CD4-positive, alpha-beta memory T cell (primary cell): ENCODE measurements around the gene ELMO3. TPM values are rescaled to one million over a fixed set of nuclear protein-coding genes. Genes with fewer than 3 reads are reported as not detected.

Experiments
- CTCF ChIA-PET: fragments of 350-600 bp; sonication (Branson Sonifier 250); formaldehyde crosslinking; loops from one replicate; lab custom pipeline; 2021; ENCODE audit warnings: inconsistent platforms; ENCODE audit not compliant: partially characterized antibody; lab: Charles Lee
- POLR2A ChIA-PET: fragments of 350-600 bp; sonication (Branson Sonifier 250); formaldehyde crosslinking; loops from one replicate; lab custom pipeline; 2021; ENCODE audit not compliant: partially characterized antibody; lab: Charles Lee
- DNase-seq, 5 donors: peaks; one replicate each; pipeline versions ENCODE4 v3.0.0 to v3.0.0-alpha.2; 2020 to 2022; ENCODE audit warnings: mixed read lengths in 1 of 5
- H3K27ac ChIP-seq: one replicate; pipeline ENCODE4 v1.7.0; 2013; ENCODE audit warnings: low read depth, low read length
- H3K27me3 ChIP-seq: 2 replicates; pipeline ENCODE4 v1.7.0; 2013; ENCODE audit warnings: mild to moderate bottlenecking, low read length, moderate library complexity; ENCODE audit not compliant: insufficient read depth
- H3K36me3 ChIP-seq: 2 replicates; pipeline ENCODE4 v1.7.0; 2013; ENCODE audit warnings: mild to moderate bottlenecking, low read length, moderate library complexity; ENCODE audit not compliant: insufficient read depth
- H3K4me1 ChIP-seq: 2 replicates; pipeline ENCODE4 v1.7.0; 2013; ENCODE audit warnings: mild to moderate bottlenecking, low read length, moderate library complexity; ENCODE audit not compliant: insufficient read depth
- H3K4me3 ChIP-seq, 2 donors: one replicate each; pipeline ENCODE4 v1.7.0; 2013; ENCODE audit warnings: low read length in 2 of 2, mild to moderate bottlenecking in 1 of 2
- H3K9me3 ChIP-seq, 2 donors: one replicate each; pipeline ENCODE4 v1.7.0; 2013; ENCODE audit warnings: low read length in 2 of 2, control low read depth in 1 of 2; ENCODE audit not compliant: control insufficient read depth in 1 of 2
- H3K27ac Mint-ChIP-seq, 7 donors: one replicate each; pipeline ENCODE4 v1.8.0; 2020 to 2021; ENCODE audit warnings: mixed read lengths in 7 of 7, mild to moderate bottlenecking in 6 of 7, inconsistent platforms in 3 of 7, moderate library complexity in 3 of 7
- H3K27me3 Mint-ChIP-seq, 2 donors: one replicate each; pipeline ENCODE4 v1.8.0; 2020 to 2021; ENCODE audit warnings: mixed read lengths in 2 of 2
- H3K36me3 Mint-ChIP-seq, 2 donors: one replicate each; pipeline ENCODE4 v1.8.0; 2020 to 2021; ENCODE audit warnings: mixed read lengths in 2 of 2, inconsistent platforms in 1 of 2, mild to moderate bottlenecking in 1 of 2
- H3K4me1 Mint-ChIP-seq, 4 donors: one replicate each; pipeline ENCODE4 v1.8.0; 2020 to 2021; ENCODE audit warnings: mixed read lengths in 4 of 4, mild to moderate bottlenecking in 1 of 4
- H3K4me3 Mint-ChIP-seq, 8 donors: one replicate each; pipeline ENCODE4 v1.8.0; 2020 to 2021; ENCODE audit warnings: mixed read lengths in 8 of 8, mild to moderate bottlenecking in 7 of 8, moderate library complexity in 6 of 8, inconsistent platforms in 3 of 8
- H3K9me3 Mint-ChIP-seq, 8 donors: one replicate each; pipeline ENCODE4 v1.8.0; 2020 to 2021; ENCODE audit warnings: mixed read lengths in 8 of 8, mild to moderate bottlenecking in 5 of 8, inconsistent platforms in 3 of 8, moderate library complexity in 1 of 8
- intact Hi-C: fragments of 100-400 bp; cut with micrococcal nuclease; formaldehyde crosslinking; loops from one replicate; pipeline ENCODE4 v1.15.1; 2023
- polyA plus RNA-seq, 2 donors: library from polyadenylated mRNA; unstranded; fragments of 300-500 nt; fragmentation: Illumina TruSeq; gene quantifications; one replicate each; pipeline ENCODE4 v1.2.3, GENCODE V29; 2021
- total RNA-seq, 2 experiments: library from RNA; stranded (reverse); gene quantifications; one replicate each; pipeline ENCODE4 v1.2.3, GENCODE V29; 2021

ELMO3 gene
- total and polyA plus RNA-seq, 4 experiments from 2014 or later: 10.1 to 10.6 TPM; not detected in 2

DNA sequence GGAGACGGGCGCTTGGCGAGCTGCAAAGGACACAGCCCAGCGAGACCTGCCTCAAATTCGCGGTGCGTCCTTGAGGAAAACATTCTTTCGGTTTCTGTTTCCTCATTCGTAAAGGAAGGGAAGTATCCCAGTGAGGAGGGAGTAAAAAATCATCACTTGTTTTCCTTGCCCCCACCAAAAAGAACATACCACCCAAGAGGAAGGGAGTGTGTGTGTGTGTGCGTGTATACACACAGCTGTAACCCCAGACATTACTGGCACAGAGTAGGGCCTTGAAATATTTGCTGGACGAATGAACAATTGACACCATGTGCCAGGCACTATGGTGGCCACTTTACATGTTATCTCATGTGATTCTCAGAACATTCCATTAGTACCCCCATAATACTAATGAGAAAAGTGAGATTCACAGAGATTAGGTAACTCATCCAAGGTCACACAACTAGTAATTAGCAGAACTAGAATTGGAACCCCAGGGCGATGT is 13.2 kb upstream of the ELMO3 start:
- H3K27me3 Mint-ChIP-seq: peaks cover 0 to 2% of the 10 kb centered on the region in 2 donors
- H3K27me3 ChIP-seq: no peaks in the 10 kb centered on the region
- no peaks in the 10 kb centered on the region for H3K36me3 ChIP-seq
- H3K4me3 ChIP-seq: peak overlapping the region in 1 of 2 donors; percentile 85
- H3K9me3 Mint-ChIP-seq: no peaks in the 10 kb centered on the region
- peaks cover 8 to 15% (median 10%) of the 10 kb centered on the region in 4 donors for H3K4me1 Mint-ChIP-seq
- intact Hi-C loops: loop anchor here (1.0 to 2.0 kb wide), 4 partner anchors 30 to 231 kb away; partner anchors contain the start of gene TMEM208
- peaks cover 23% of the 10 kb centered on the region for H3K4me1 ChIP-seq
- ChIA-PET POLR2A (interaction anchor here (0.5 to 5.3 kb wide), 17 partner anchors 10 to 208 kb away, joined by 3 to 117 read pairs (median 5); partner anchors contain the start of genes B3GNT9, CBFB, FBXL8 and FHOD1), CTCF (interaction anchor here (0.7 to 6.5 kb wide), 30 partner anchors 8 to 239 kb away, joined by 3 to 58 read pairs (median 5); partner anchors contain the start of genes B3GNT9, CBFB, FBXL8 and TRADD)
- H3K9me3 ChIP-seq: no peaks in the 10 kb centered on the region
- H3K36me3 Mint-ChIP-seq: peaks cover 0 to 3% of the 10 kb centered on the region in 2 donors
- no peak for DNase-seq
- peak overlapping the region in 4 of 7 donors; percentile 14 to 98 (median 69) for H3K27ac Mint-ChIP-seq
- H3K4me3 Mint-ChIP-seq: peak overlapping the region in 7 of 8 donors; percentile 79 to 96 (median 85)
- no peak overlapping the region for H3K27ac ChIP-seq

DNA sequence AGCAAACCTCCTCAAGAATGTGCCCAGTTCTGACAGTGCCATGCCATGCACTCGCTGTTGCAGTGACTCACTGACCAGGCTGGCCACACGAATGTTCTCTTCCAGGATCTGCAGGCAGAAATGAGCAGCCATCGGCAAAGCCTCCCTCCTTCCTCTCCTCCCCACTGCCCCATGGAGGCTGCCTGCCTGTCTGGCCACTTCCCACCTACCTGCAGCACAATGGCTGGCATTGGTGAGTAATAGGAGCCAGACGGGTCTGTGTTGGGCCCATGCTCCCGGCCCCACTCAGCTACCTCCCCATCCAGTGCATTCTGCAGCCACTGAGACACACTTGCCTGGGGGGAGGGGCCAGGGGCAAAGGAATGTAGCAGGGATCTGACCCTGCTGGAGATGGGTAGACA is 12.4 kb upstream of the ELMO3 start:
- POLR2A ChIA-PET: interaction anchor here (1.0 to 5.3 kb wide), 4 partner anchors 11 to 35 kb away, joined by 3 to 117 read pairs (median 17); partner anchors contain the start of genes B3GNT9, FBXL8 and TRADD
- intact Hi-C loops: no loop called here
- Mint-ChIP-seq H3K27ac (peak overlapping the region in 1 of 7 donors; percentile 21), H3K36me3 (peaks cover 0 to 3% of the 10 kb centered on the region in 2 donors), H3K4me3 (no peak overlapping the region), H3K9me3 (no peaks in the 10 kb centered on the region), H3K27me3 (peaks cover 0 to 2% of the 10 kb centered on the region in 2 donors), H3K4me1 (peaks cover 11 to 19% (median 13%) of the 10 kb centered on the region in 4 donors)
- no peak overlapping the region for H3K27ac ChIP-seq
- no peak for DNase-seq
- H3K4me3 ChIP-seq: no peak overlapping the region
- no peaks in the 10 kb centered on the region for H3K27me3 ChIP-seq
- no peaks in the 10 kb centered on the region for H3K36me3 ChIP-seq
- H3K9me3 ChIP-seq: no peaks in the 10 kb centered on the region
- peaks cover 29% of the 10 kb centered on the region for H3K4me1 ChIP-seq
- CTCF ChIA-PET: interaction anchor here (1.7 to 6.5 kb wide), 5 partner anchors 11 to 169 kb away, joined by 4 to 58 read pairs (median 32); partner anchors contain the start of genes FBXL8 and TRADD

DNA sequence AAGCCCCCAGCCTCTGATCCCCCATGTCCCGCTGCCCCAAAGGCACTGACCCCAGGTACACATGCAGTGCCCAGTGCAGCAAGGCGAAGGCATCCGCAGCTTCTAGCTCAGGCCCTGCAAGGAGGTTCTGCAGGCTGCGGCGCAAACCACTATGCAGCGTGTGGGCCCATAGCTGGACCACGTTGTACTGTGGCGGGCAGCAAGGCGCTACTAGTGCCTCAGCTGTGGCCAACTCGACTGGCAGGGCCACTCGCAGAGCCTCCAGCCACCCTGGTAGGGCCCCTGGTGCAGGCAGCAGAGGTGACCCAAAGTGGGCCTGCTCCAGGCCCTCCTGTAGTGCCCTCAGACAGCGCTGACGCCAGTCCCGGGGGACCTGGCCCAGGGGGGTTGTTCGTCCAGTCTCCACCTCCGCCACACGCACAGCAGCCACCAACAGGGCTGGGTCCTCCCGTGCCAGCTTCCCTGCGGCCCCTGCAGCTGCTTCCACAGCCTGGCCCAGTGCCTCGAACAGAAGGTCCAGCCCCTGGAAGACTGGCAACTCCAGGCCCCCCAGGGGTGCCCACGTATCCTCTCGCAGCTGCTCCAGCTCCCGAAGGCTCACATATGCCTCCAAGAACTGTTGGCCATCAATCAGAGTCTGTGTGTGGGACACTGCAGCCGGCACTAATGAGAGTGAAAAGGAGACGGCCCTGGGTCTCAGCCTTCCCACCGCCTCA is 11.6 kb upstream of the ELMO3 start:
- H3K27me3 ChIP-seq: no peaks in the 10 kb centered on the region
- no peak overlapping the region for H3K4me3 ChIP-seq
- no peaks in the 10 kb centered on the region for H3K9me3 ChIP-seq
- intact Hi-C loops: no loop called here
- ChIA-PET POLR2A (interaction anchor here (1.0 to 1.3 kb wide), 3 partner anchors 24 to 36 kb away, joined by 3 read pairs; partner anchors contain the start of gene B3GNT9), CTCF (interaction anchor here (1.7 to 4.9 kb wide), 2 partner anchors 12 to 169 kb away, joined by 4 to 32 read pairs; no protein-coding TSS in a partner anchor)
- H3K27ac ChIP-seq: no peak overlapping the region
- peaks cover 0 to 2% of the 10 kb centered on the region in 2 donors for H3K27me3 Mint-ChIP-seq
- no peaks in the 10 kb centered on the region for H3K9me3 Mint-ChIP-seq
- H3K36me3 Mint-ChIP-seq: peaks cover 0 to 5% of the 10 kb centered on the region in 2 donors
- H3K36me3 ChIP-seq: no peaks in the 10 kb centered on the region
- no peak overlapping the region for H3K4me3 Mint-ChIP-seq
- H3K4me1 ChIP-seq: peaks cover 33% of the 10 kb centered on the region
- no peak for DNase-seq
- peaks cover 15 to 24% (median 18%) of the 10 kb centered on the region in 4 donors for H3K4me1 Mint-ChIP-seq
- H3K27ac Mint-ChIP-seq: peak overlapping the region in 1 of 7 donors; percentile 21

DNA sequence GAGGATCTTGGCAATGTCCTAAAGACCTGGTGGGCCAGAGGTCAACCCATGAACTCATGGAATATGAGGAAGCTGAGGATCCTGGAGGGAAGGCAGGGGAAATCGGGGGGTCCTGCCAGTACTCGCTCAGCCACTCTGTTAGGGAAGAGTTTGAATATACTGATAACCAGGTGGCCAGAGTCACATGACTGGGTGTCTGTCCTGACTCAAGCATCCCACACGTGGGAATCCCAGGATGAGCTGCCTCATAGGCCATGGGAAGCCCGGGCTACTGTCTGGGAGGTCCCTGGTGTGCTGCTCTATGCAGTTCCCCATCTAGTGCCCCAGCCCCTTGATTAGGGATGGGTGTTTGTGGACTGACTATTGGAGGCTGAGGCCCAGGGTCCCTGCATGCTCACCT is 10.6 kb upstream of the ELMO3 start:
- Mint-ChIP-seq H3K36me3 (peaks cover 0 to 11% of the 10 kb centered on the region in 2 donors), H3K9me3 (no peaks in the 10 kb centered on the region), H3K4me1 (peaks cover 21 to 34% (median 26%) of the 10 kb centered on the region in 4 donors), H3K4me3 (peak overlapping the region in 1 of 8 donors; percentile 65), H3K27ac (no peak overlapping the region), H3K27me3 (peaks cover 0 to 2% of the 10 kb centered on the region in 2 donors)
- no peaks in the 10 kb centered on the region for H3K9me3 ChIP-seq
- ChIA-PET POLR2A (interaction anchor here (1.2 to 2.1 kb wide), 3 partner anchors 14 to 33 kb away, joined by 3 to 7 read pairs (median 5); no protein-coding TSS in a partner anchor), CTCF (interaction anchor here (1.3 to 1.7 kb wide), 3 partner anchors 28 to 204 kb away, joined by 3 to 4 read pairs (median 3); partner anchors contain the start of genes FBXL8 and TRADD)
- H3K4me3 ChIP-seq: no peak overlapping the region
- no peaks in the 10 kb centered on the region for H3K27me3 ChIP-seq
- DNase-seq: no peak
- H3K27ac ChIP-seq: no peak overlapping the region
- no peaks in the 10 kb centered on the region for H3K36me3 ChIP-seq
- intact Hi-C loops: no loop called here
- H3K4me1 ChIP-seq: peaks cover 36% of the 10 kb centered on the region

DNA sequence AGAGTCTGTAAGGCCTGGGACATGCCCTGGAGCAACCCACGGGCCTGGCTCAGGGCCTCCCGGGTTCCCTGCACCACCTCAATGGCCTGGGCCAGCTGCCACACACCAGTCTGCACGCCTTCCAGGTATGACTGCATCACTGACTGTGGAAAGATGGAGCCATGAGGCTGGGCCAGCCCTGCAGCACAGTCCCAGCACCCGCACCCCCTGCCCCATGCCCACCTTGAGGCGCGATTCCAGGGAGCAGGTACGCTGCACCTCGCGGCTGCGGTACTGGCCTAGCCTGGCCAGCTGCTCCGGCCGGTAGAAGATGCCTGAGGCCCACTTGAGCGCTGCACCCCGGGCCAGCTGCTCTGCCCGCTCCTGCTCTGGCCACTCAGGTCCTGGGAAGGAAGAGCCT is 10.1 kb upstream of the ELMO3 start:
- POLR2A ChIA-PET: interaction anchor here (1.7 to 2.1 kb wide), 2 partner anchors 14 to 34 kb away, joined by 5 to 7 read pairs; no protein-coding TSS in a partner anchor
- Histone ChIP-seq H3K27me3 (no peaks in the 10 kb centered on the region), H3K36me3 (peaks cover under 1% of the 10 kb centered on the region), H3K9me3 (no peaks in the 10 kb centered on the region), H3K27ac (no peak overlapping the region), H3K4me3 (no peak overlapping the region), H3K4me1 (peaks cover 39% of the 10 kb centered on the region)
- no peak for DNase-seq
- H3K36me3 Mint-ChIP-seq: peaks cover 0 to 14% of the 10 kb centered on the region in 2 donors
- no peak overlapping the region for H3K4me3 Mint-ChIP-seq
- CTCF ChIA-PET: interaction anchor here (1.0 to 1.4 kb wide), 6 partner anchors 28 to 211 kb away, joined by 3 to 4 read pairs (median 3); partner anchors contain the start of genes FBXL8 and TRADD
- H3K27me3 Mint-ChIP-seq: peaks cover 0 to 2% of the 10 kb centered on the region in 2 donors
- intact Hi-C loops: no loop called here
- H3K4me1 Mint-ChIP-seq: peaks cover 24 to 38% (median 31%) of the 10 kb centered on the region in 4 donors
- H3K27ac Mint-ChIP-seq: no peak overlapping the region
- no peaks in the 10 kb centered on the region for H3K9me3 Mint-ChIP-seq

DNA sequence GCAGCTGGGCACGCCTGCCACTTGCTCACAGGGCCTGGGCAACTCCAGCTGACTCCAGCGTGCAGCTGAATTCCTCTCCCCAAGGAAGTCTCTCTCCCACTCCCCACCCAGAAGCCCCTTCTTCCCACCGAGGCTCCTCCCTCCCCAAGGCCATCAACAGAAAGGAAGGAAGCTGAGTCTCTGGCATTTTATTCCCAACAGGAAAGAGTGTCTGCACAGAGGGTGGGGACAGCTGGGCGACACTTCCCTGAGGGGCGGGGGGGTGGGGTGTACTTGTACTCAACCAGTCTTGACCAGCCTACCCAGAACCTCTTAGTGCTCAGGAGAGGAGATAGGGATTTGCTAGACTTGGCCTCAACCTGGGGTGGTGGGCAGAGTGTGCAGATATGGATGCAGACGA is 8.9 kb upstream of the ELMO3 start, which contains the start of gene EXOC3L1:
TSS of gene EXOC3L1 (minus strand) at position 96 of the 400 bp plus-strand sequence. CDS start 460 bp downstream, outside the sequence.
- peaks cover 0 to 26% of the 10 kb centered on the region in 2 donors for H3K36me3 Mint-ChIP-seq

More for the DNA sequence above, 8.9 kb upstream of the ELMO3 start, which contains the start of gene EXOC3L1:
- no peak within 1 kb of the TSS for H3K27ac ChIP-seq
- no peaks in the 10 kb centered on the region for H3K27me3 ChIP-seq
- H3K36me3 ChIP-seq: peaks cover 13% of the 10 kb centered on the region
- DNase-seq: no peak
- Mint-ChIP-seq H3K9me3 (no peaks in the 10 kb centered on the region), H3K27ac (peak within 1 kb of the TSS in 1 of 7 donors; percentile 85), H3K4me3 (peak within 1 kb of the TSS in 4 of 8 donors; percentile 10 to 57 (median 32)), H3K4me1 (peaks cover 23 to 41% (median 34%) of the 10 kb centered on the region in 4 donors), H3K27me3 (peaks cover 0 to 2% of the 10 kb centered on the region in 2 donors)
- intact Hi-C loops: no loop called here
- H3K9me3 ChIP-seq: no peaks in the 10 kb centered on the region
- POLR2A ChIA-PET: interaction anchor here (0.7 to 2.1 kb wide), 4 partner anchors 16 to 37 kb away, joined by 3 to 7 read pairs (median 4); partner anchors contain the start of gene TMEM208
- CTCF ChIA-PET: interaction anchor here (1.1 to 1.3 kb wide), 2 partner anchors 38 to 212 kb away, joined by 3 read pairs; no protein-coding TSS in a partner anchor
- peaks cover 38% of the 10 kb centered on the region for H3K4me1 ChIP-seq
- H3K4me3 ChIP-seq: no peak within 1 kb of the TSS
